ENCODE data around the gene TAS2R8. TPM values are rescaled to one million over a fixed set of nuclear protein-coding genes. Genes with fewer than 3 reads are reported as not detected.

The TAS2R8 gene
- not detected for total RNA-seq

- Histone ChIP-seq H3K27ac (replicated peaks in 1 of 4) (no peak within 1 kb of the TSS), H3K4me3 (no peak within 1 kb of the TSS), H3K9me3 (no peaks in the 10 kb centered on the region), H3K27me3 (no peaks in the 10 kb centered on the region), H3K36me3 (no peaks in the 10 kb centered on the region), H3K4me1 (no peaks in the 10 kb centered on the region)
- no peak for TF ChIP-seq POLR2AphosphoS5 (IDR thresholded peaks at IDR 0.05)
- TF ChIP-seq POLR2A (IDR thresholded peaks at IDR 0.05; ENCODE audit: low read depth), result no peak
- no peak for TF ChIP-seq EP300 (IDR thresholded peaks at IDR 0.05)
- TF ChIP-seq CTCF (IDR thresholded peaks at IDR 0.05), result no peak
- WGBS, result 72% methylated on average over 1 of the region's 1 CpG
- intact Hi-C loops (cut with DNase I), result no loop called here
- DNase-seq (ENCODE audit: extremely low spot score), result no peak
Measured at GRCh38 chr12:10807186-10807585, at the start of gene TAS2R8. TSS of gene TAS2R8 (minus strand) at chr12:10807286. CDS start at chr12:10806980, 306 bp downstream.

- TF ChIP-seq POLR2AphosphoS5 (IDR thresholded peaks at IDR 0.05) (no peak), POLR2A (IDR thresholded peaks at IDR 0.05; ENCODE audit: low read depth) (no peak), EP300 (IDR thresholded peaks at IDR 0.05) (no peak), CTCF (IDR thresholded peaks at IDR 0.05) (no peak)
- Histone ChIP-seq H3K27me3 (no peaks in the 10 kb centered on the region), H3K9me3 (peaks cover 0 to 14% (median 1%) of the 10 kb centered on the region in 4 donors), H3K4me1 (no peaks in the 10 kb centered on the region), H3K36me3 (peaks cover 0 to 24% (median 14%) of the 10 kb centered on the region in 4 donors), H3K27ac (replicated peaks in 1 of 4) (no peak overlapping the region), H3K4me3 (no peak overlapping the region)
- DNase-seq (ENCODE audit: extremely low spot score), result no peak
- 100% methylated on average over 1 of the region's 2 CpGs for WGBS
- intact Hi-C loops (cut with DNase I), result no loop called here
Measured at GRCh38 chr12:10855807-10856206, 48.7 kb upstream of the TAS2R8 start.

DNA sequence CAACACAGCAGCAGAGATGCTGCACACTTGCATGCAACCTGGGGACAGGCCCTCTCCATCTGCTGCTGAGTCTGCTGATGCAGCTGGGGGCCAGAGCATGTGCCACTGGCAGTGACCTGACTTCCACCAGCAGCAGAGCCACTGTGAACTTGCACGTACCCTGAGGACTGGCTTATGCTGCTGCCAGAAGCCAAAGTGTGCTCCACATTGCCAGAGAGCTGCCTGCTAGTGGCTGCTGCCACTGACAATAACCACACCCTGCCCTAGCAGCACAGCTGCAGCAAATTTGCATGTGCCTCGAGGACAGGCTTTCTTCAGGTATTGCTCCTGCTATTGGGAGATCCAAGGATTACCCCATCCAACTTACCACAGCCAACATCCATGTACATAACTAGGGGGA is 46.7 kb upstream of the TAS2R8 start:
- H3K27ac ChIP-seq (replicated peaks in 1 of 4), result no peak overlapping the region
- intact Hi-C loops (cut with DNase I), result no loop called here
- no peak overlapping the region for H3K4me3 ChIP-seq
- H3K36me3 ChIP-seq, result peaks cover 0 to 23% (median 12%) of the 10 kb centered on the region in 4 donors
- H3K9me3 ChIP-seq, result peaks cover 0 to 4% (median 1%) of the 10 kb centered on the region in 4 donors
- WGBS, result 83% methylated on average over 2 of the region's 2 CpGs
- no peaks in the 10 kb centered on the region for H3K27me3 ChIP-seq
- H3K4me1 ChIP-seq, result no peaks in the 10 kb centered on the region
- no peak for TF ChIP-seq CTCF (IDR thresholded peaks at IDR 0.05)
- no peak for TF ChIP-seq POLR2AphosphoS5 (IDR thresholded peaks at IDR 0.05)
- TF ChIP-seq POLR2A (IDR thresholded peaks at IDR 0.05; ENCODE audit: low read depth), result no peak
- TF ChIP-seq EP300 (IDR thresholded peaks at IDR 0.05), result no peak
- DNase-seq (ENCODE audit: extremely low spot score), result no peak

- 77% methylated on average over 4 of the region's 4 CpGs for WGBS
- peaks cover 0 to 29% (median 14%) of the 10 kb centered on the region in 4 donors for H3K36me3 ChIP-seq
- no peaks in the 10 kb centered on the region for H3K27me3 ChIP-seq
- intact Hi-C loops (cut with DNase I), result no loop called here
- TF ChIP-seq POLR2AphosphoS5 (IDR thresholded peaks at IDR 0.05), result no peak
- TF ChIP-seq POLR2A (IDR thresholded peaks at IDR 0.05; ENCODE audit: low read depth), result no peak
- TF ChIP-seq EP300 (IDR thresholded peaks at IDR 0.05), result no peak
- TF ChIP-seq CTCF (IDR thresholded peaks at IDR 0.05), result no peak
- DNase-seq (ENCODE audit: extremely low spot score), result no peak
- no peaks in the 10 kb centered on the region for H3K4me1 ChIP-seq
- peaks cover 0 to 4% (median 1%) of the 10 kb centered on the region in 4 donors for H3K9me3 ChIP-seq
- no peak overlapping the region for H3K4me3 ChIP-seq
- no peak overlapping the region for H3K27ac ChIP-seq (replicated peaks in 1 of 4)
Measured at GRCh38 chr12:10851243-10851858, 44.3 kb upstream of the TAS2R8 start.
